ENCODE measurements around the gene PDE8A.
A peak's percentile ranks its signal among the peaks of the same experiment; 100 is the strongest.
"Not testable (repeated sequence)": the region's sequence is repeated elsewhere in the genome, so short reads cannot be mapped to it uniquely, and the experiment has no call there.

Gene PDE8A

GRCh38 chr15:84992157-84992944, 10.7 kb downstream of the PDE8A start:
- no peak for DNase-seq

- DNase-seq = no peak
Measured at GRCh38 chr15:84996055-84996454, 14.4 kb downstream of the PDE8A start.

GRCh38 chr15:84996714-84997113, 15.1 kb downstream of the PDE8A start:
- not testable (repeated sequence) for DNase-seq

- not testable (repeated sequence) for DNase-seq
Measured at GRCh38 chr15:84997214-84997613, 15.6 kb downstream of the PDE8A start.

GRCh38 chr15:85000189-85000864, 18.7 kb downstream of the PDE8A start:
- DNase-seq = no peak

- no peak for DNase-seq
Measured at GRCh38 chr15:85000937-85001336, 19.3 kb downstream of the PDE8A start.

GRCh38 chr15:85002517-85002916, 20.9 kb downstream of the PDE8A start:
- no peak for DNase-seq

GRCh38 chr15:85003593-85004312, 22.1 kb downstream of the PDE8A start:
- no peak for DNase-seq

- DNase-seq = no peak
Measured at GRCh38 chr15:85004550-85004949, 22.9 kb downstream of the PDE8A start.

GRCh38 chr15:85005319-85005718, 23.7 kb downstream of the PDE8A start:
- no peak for DNase-seq

GRCh38 chr15:85005746-85006145, 24.1 kb downstream of the PDE8A start:
- no peak for DNase-seq

GRCh38 chr15:85006201-85006600, 24.5 kb downstream of the PDE8A start:
- DNase-seq = no peak

- no peak for DNase-seq
Measured at GRCh38 chr15:85006655-85007054, 25.0 kb downstream of the PDE8A start.

- no peak for DNase-seq
Measured at GRCh38 chr15:85007137-85007536, 25.5 kb downstream of the PDE8A start.

- DNase-seq = no peak
Measured at GRCh38 chr15:85007741-85008397, 26.2 kb downstream of the PDE8A start.

- DNase-seq = no peak
Measured at GRCh38 chr15:85008474-85009260, 27.0 kb downstream of the PDE8A start.

- DNase-seq = no peak
Measured at GRCh38 chr15:85009435-85009834, 27.8 kb downstream of the PDE8A start.

GRCh38 chr15:85010071-85010385, 28.4 kb downstream of the PDE8A start:
- DNase-seq = no peak

GRCh38 chr15:85010386-85011159, 28.9 kb downstream of the PDE8A start:
- peak; percentile 9 for DNase-seq

GRCh38 chr15:85011160-85011571, 29.5 kb downstream of the PDE8A start:
- no peak for DNase-seq

GRCh38 chr15:85011724-85012123, 30.1 kb downstream of the PDE8A start:
- not testable (repeated sequence) for DNase-seq

- no peak for DNase-seq
Measured at GRCh38 chr15:85013785-85014184, 32.1 kb downstream of the PDE8A start.

Data from DMS79 treated with DMSO at 0.1 percent for 48 hours (cell line).